IMR-90 (cell line): ENCODE data around the gene MYO9A.

Source experiments
- ELK1 ChIP-seq: fragments of 150-350 bp; IDR thresholded peaks from 2 replicates; pipeline ENCODE4 v1.6.1; 2016; ENCODE audit warnings: low read depth, mild to moderate bottlenecking, low read length, moderate library complexity, borderline replicate concordance
- MAZ ChIP-seq: IDR thresholded peaks from 2 replicates; pipeline ENCODE4 v1.6.1; 2012; ENCODE audit warnings: low read depth, mild to moderate bottlenecking, low read length, improper control_type of control experiment, moderate library complexity, borderline replicate concordance
- POLR2A ChIP-seq: IDR thresholded peaks from 2 replicates; pipeline ENCODE4 v1.6.1; 2012; ENCODE audit warnings: mild to moderate bottlenecking, low read depth, low read length
- TF ChIP-seq, protein P1 (sequence below): conservative IDR thresholded peaks from 2 replicates; pipeline ENCODE4 v1.5.1; 2012; ENCODE audit warnings: mild to moderate bottlenecking, low read depth, low read length, improper control_type of control experiment

- TF ChIP-seq, protein P1, sequence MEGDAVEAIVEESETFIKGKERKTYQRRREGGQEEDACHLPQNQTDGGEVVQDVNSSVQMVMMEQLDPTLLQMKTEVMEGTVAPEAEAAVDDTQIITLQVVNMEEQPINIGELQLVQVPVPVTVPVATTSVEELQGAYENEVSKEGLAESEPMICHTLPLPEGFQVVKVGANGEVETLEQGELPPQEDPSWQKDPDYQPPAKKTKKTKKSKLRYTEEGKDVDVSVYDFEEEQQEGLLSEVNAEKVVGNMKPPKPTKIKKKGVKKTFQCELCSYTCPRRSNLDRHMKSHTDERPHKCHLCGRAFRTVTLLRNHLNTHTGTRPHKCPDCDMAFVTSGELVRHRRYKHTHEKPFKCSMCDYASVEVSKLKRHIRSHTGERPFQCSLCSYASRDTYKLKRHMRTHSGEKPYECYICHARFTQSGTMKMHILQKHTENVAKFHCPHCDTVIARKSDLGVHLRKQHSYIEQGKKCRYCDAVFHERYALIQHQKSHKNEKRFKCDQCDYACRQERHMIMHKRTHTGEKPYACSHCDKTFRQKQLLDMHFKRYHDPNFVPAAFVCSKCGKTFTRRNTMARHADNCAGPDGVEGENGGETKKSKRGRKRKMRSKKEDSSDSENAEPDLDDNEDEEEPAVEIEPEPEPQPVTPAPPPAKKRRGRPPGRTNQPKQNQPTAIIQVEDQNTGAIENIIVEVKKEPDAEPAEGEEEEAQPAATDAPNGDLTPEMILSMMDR, result no peak
- no peak for TF ChIP-seq POLR2A
- no peak for TF ChIP-seq ELK1
- no peak for TF ChIP-seq MAZ
Measured at GRCh38 chr15:72160696-72161245, 42.8 kb upstream of the MYO9A start.
